ENCODE results near the gene P2RY6.

P2RY6 gene

DNA sequence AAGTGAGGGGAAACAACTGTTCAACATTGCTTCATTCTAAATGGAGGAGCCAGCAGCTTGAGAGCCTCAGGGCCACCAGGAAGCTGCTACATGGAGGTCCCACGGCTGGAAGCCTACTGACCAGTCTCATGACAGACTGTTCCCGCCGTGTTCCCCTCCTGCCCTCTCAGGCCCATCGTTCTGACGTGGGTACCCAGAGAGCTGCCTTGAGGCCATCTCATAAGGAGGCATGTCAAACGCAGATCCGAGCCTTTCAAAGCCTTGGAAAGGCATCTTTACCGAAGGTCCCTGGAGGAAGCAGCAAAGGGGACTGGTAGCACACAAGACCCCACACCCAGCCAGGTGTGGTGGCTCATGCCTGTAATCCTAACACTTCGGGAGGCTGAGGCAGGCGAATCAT is 27.6 kb downstream of the P2RY6 start:
- DNase-seq = no peak

DNA sequence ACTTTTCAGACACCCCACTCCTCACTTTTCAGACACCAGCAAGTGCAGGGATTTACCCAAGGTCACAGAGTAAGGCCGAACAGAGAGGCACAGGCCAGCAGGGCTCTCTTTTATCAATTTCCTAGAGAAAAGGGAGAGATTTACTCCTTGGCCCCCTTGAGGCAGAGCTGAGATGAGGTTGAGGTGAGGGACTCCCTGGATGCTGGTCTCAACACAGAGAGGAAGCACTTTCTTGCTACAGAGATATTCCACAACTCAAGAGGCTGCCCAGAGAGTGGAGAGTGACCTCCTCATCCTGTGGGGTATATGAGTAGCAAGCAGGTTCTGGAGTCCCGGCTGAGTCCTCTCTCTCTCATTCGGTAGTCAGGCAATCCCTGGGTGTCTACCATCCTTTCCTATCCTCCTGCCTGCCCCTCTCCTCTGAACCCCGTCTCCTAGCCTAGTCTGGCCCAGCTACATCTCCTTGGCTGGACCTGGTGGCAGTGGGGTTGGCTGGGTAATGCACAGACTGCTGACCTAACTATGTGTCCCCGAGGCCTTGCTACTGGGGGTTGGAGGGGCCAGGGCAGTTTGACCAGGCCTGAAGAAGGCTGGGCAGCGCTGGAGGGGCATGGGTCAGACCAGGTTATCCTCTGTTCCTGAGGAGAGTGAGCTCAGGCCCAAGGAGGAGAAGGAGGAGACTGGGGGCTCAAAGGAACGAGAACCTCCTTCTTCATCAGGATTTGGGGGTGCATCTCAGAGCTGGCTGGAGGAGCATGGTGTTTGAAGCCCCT is 34.1 kb downstream of the P2RY6 start:
- DNase-seq = no peak

- DNase-seq = no peak
These were observed 34.8 kb downstream of the P2RY6 start for GRCh38 chr11:73306977-73307322.

- peak; percentile 96 for DNase-seq
These were observed 35.3 kb downstream of the P2RY6 start for GRCh38 chr11:73307323-73308002.

GRCh38 chr11:73308003-73308960 is 36.1 kb downstream of the P2RY6 start, which contains the start of gene ARHGEF17:
Gene ARHGEF17, plus strand, starts transcription at chr11:73308276. Its CDS starts 363 bp downstream, at chr11:73308639.
- DNase-seq = peak; percentile 53

- DNase-seq = peak; percentile 19
These were observed 37.1 kb downstream of the P2RY6 start for GRCh38 chr11:73308961-73309919.

DNA sequence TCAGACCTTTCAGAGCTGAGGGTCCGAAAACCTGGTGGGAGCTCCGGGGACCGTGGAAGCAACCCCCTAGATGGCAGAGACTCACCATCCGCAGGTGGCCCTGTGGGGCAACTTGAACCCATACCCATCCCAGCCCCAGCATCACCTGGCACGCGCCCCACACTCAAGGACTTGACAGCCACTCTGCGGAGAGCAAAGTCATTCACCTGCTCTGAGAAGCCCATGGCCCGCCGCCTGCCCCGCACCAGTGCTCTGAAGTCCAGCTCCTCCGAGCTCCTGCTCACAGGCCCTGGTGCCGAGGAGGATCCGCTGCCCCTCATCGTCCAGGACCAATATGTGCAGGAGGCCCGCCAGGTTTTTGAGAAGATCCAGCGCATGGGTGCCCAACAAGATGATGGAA is 37.9 kb downstream of the P2RY6 start:
- no peak for DNase-seq

DNA sequence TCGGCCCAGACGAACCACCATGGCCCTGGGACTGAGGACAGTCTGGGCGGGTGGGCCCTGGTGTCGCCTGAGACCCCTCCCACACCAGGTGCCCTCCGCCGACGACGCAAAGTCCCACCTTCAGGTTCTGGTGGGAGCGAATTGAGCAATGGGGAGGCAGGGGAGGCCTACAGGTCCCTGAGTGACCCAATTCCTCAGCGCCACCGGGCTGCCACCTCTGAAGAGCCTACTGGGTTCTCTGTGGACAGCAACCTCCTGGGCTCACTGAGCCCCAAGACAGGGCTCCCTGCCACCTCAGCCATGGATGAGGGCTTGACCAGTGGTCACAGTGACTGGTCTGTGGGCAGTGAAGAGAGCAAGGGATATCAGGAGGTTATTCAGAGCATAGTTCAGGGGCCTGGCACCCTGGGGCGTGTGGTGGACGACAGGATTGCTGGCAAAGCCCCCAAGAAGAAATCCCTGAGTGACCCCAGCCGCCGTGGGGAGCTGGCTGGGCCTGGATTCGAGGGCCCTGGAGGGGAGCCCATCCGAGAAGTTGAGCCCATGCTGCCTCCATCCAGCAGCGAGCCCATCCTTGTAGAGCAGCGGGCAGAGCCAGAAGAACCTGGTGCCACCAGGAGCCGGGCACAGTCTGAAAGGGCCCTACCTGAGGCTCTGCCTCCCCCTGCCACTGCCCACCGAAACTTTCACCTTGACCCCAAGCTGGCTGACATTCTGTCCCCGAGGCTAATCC is 38.7 kb downstream of the P2RY6 start:
- DNase-seq = no peak

DNA sequence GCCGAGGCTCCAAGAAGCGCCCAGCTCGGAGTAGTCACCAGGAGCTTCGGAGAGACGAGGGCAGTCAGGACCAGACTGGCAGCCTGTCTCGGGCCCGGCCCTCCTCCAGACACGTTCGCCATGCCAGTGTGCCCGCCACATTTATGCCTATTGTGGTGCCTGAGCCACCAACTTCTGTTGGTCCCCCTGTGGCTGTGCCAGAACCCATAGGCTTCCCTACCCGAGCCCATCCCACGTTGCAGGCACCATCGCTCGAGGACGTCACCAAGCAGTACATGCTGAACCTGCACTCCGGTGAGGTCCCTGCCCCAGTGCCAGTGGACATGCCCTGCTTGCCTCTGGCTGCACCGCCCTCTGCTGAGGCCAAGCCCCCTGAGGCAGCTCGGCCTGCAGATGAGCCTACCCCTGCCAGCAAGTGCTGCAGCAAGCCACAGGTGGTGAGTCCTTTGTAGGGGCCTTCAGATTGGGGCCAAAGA is 39.3 kb downstream of the P2RY6 start:
- no peak for DNase-seq

DNA sequence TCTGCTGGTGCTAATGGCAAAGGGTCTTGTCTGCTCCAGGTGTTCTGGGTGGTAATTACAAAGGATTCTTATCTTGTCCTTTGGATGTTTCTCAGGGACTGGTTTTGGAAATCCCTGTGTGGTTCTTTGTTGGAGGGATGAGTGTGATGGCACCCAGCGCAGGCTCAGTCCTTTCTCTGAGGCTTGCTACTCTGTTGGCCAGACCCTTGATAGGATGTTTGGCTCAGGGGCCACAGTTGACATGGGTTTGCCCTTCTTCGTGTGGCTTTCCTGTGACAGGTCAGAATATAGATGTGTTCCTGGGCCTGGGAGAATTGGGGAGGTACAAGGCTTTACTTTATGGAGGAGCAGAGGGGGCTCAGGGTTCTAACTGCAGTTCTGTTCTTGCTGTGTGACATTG is 39.9 kb downstream of the P2RY6 start:
- no peak for DNase-seq

DNA sequence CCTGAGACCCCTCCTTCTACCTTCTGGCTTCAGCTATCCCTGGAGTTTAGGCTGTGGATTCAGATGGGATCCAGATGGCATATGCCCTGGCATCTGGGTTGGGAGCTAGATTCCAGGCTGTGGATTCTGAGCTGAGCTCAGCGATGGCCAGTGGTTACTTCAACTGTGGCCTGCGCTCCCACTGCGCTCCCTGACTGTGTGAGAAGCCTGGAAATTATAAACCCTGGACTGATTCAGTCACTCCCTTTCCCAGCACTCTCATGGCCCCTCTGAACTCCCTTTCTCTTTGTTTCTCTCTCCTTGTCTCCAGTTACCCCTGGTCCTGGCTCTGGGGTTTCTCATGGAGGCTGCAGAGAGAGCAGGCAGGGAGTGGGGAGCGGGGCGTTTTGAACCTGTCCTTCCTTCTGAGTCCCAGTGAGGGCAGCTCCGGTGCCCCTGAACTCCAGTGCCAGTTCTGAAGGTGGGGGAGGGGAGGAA is 40.8 kb downstream of the P2RY6 start:
- DNase-seq = no peak

DNA sequence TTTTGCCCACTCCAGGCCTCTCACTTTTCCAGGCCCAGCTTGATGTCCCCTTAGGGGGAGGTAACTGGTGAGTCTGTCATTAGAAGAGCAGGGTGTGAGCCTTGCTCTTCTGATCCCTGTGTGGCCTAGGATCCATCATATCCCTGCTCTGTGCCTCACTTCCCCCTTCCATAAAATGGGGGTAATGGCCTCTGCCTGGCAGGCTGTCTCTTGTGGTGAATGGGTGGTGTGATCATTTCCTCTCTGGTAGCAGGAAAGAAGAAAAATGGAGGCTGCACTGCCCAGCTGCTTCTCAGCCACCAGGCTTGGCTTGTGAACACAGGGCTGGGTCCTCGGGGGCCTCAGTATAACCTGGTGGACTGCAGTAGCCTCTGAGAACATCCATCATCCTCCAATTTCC is 41.5 kb downstream of the P2RY6 start:
- DNase-seq = no peak

GRCh38 chr11:73314117-73314961 is 42.2 kb downstream of the P2RY6 start:
- no peak for DNase-seq

- DNase-seq = no peak
These were observed 43.3 kb downstream of the P2RY6 start for GRCh38 chr11:73315293-73316020.

- DNase-seq = no peak
These were observed 44.3 kb downstream of the P2RY6 start for GRCh38 chr11:73316422-73316821.

DNA sequence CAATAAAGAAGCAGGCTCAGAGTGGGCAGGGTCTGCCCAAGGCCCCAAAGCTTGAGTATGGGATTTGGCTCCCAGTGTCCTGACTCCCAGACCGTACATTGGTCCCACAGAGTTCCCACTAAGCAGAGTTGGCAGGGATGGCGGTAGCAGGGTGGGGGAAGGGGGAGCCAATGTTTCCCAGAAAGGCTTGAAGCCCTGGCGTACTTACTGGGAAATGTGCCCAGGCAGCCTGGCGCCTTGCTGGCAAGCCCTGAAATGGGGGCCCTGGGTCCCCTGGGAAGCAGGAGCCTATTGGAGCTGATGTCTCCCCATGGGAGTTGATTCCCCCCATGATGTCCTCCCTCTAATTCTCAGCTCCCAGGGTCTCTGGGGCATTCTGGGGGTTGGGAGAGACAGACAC is 45.2 kb downstream of the P2RY6 start:
- DNase-seq = no peak

GRCh38 chr11:73317803-73318202 is 45.7 kb downstream of the P2RY6 start:
- DNase-seq = no peak

DNA sequence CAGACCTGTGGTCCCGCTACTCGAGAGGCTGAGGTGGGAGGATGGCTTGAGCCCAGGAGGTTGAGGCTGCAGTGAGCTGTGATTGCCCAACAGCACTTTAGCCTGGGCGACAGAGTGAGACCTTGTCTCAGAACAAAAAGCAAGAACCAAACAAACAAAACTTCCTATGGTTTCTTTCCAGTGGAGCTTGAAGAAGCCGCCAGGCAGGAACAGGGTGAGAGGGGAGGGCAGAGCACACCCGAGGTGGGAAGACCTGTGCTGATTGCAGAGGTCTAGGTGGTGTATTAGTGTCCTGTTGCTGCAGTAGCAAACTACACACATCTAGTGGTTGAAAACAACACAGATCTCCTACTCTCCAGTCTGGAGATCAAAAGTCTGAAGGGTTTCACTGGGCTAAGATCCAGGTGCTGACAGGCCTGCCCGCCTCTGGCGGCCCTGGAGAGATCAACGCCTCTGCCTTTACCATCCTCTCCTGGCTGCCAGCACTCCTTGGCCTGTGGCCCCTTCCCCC is 46.4 kb downstream of the P2RY6 start:
- DNase-seq = no peak

Data from stimulated activated CD4-positive, alpha-beta T cell treated with anti-CD3 and anti-CD28 coated beads, Interleukin-15, amount 100 ng/mL, for 24 hours (primary cell).